DMS 273 (cell line): ENCODE results near the gene SPEM3.

Experiments
- DNase-seq: peaks from one replicate; lab custom pipeline; 2025; ENCODE audit not compliant: unreplicated experiment; lab: John Stamatoyannopoulos, UW

The SPEM3 gene

DNA sequence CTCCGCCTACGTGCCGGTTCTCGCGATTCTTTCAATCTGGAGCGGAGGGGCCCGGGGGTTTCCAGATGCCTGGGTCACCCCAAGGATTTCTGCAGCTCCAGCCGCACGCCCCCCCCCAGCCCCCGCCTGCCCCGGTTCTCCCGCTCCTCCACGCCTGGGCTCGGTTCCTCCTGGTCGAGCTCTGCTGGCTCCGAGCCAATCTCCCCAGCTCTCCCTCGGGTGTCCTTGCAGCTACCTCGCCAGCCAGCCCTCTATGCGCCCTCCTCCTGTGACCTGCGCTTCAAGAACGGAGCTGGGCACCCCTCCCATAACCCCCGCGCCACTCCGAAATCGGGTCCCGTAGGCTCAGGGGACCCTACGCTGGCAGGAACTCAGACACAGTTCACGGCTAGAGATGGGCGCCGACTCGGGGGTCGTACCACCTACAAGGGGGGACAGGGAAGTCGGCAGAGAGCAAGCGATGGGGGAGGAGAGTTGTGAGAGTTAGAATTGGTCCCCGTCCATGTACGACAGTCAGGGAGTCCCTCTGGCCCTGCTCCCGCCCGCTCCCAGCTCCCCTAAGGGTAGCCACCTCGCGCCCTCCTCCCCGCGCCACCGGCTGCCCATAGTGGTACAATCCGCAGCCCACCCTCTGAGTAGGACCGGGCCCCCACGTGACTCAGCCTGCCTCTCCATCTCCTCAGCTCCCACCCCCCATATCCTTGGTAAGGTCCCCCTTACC lies 11.6 kb downstream of the SPEM3 start:
- DNase-seq = peak; percentile 78

DNA sequence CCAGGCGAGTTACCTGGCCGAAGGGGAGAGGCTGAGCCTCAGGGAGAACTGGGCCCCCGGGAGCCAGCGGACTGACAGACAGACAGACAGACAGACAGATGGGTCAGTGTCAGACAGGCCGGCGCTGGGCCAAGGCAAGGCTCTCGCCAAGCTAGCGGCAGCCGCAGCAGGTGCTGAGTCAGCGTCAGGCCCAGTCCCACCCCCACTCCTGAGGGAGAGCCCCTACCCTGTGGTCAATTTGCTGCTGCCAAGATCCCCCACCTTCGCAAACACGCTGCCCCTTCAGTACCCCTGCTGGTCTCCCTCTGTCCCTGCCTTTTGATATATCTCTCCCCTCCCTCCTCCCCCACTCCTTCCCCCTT lies 12.2 kb downstream of the SPEM3 start:
- peak; percentile 78 for DNase-seq

DNA sequence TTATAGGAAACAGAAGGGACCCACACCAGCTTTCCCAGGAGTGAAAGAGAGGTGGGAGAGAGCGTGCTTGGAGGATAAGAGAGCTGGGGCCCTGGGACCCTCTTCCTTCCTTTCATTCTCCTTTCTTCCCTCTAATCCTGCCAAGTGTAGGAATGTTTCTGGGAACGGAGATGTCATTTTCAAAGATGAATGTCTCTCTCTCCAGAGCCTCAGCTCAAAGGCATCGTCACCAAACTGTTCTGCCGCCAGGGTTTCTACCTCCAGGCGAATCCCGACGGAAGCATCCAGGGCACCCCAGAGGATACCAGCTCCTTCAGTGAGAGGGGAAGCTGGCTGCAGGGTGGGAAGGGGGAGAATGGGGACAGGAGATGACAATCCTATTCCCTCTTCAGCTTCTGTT lies 12.6 kb downstream of the SPEM3 start:
- DNase-seq = peak; percentile 47

DNA sequence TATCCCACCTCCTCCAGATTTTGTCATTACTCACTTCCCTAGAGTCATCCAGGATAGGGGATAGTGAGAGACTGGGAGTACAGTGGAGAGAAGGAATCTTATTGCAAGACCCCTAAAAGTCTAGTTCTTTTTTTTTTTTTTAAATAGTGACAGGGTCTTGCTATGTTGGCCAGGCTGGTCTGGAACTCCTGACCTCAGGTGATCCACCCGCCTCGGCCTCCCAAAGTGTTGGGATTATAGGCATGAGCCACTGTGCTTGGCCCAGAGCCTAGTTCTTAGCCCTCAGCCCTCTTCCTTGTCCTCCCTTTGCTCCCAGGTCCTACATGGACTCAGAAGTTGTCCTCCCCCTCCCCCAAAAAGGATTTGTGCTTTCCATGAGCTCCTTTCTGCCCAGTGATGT lies 13.5 kb downstream of the SPEM3 start:
- DNase-seq = no peak

DNA sequence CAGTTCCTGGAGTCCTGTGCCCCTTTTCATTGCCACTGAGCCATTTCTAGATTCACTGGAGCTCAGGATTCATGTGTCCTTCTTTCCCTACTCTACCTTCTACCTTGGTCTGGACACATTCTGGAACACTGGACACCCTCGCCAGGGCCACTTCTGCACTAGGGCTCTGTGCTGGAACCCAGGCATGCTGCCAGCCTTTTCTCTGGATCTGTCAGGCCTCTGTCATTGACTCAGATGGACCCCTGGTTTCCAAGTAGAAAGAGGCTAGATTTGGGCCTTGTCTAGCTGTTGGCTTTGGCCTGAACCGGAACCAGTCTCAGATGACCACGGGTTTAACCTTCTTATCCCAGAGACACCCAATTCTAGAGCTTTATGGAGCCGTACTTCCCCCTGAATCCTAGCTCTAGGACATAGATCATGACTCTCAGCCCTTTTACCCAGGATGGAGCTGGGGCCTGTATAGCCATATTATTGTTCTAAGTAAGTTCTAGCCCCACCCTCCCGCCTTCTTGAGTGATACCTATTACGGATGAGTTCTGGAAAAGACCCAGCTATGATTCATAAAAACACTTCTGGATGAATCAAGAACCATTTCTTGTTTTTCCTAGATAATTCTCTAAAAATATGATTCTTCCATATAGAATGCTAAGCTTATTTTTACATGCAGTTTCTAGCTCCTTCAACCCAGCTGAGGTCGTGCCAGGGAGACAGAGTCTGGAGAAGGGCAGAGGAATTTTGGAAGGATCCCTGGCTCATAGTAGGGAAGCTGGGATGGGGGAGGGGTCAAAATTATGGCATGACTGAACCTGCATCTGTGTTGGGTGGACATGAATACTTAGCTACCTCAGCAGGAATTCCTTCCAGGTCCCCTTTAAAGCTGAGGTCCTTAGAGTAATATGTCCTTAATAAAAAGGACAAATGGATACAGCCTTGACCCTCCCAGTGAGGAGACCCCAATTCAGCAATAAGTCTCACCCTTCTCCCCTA lies 15.1 kb downstream of the SPEM3 start:
- DNase-seq = no peak

DNA sequence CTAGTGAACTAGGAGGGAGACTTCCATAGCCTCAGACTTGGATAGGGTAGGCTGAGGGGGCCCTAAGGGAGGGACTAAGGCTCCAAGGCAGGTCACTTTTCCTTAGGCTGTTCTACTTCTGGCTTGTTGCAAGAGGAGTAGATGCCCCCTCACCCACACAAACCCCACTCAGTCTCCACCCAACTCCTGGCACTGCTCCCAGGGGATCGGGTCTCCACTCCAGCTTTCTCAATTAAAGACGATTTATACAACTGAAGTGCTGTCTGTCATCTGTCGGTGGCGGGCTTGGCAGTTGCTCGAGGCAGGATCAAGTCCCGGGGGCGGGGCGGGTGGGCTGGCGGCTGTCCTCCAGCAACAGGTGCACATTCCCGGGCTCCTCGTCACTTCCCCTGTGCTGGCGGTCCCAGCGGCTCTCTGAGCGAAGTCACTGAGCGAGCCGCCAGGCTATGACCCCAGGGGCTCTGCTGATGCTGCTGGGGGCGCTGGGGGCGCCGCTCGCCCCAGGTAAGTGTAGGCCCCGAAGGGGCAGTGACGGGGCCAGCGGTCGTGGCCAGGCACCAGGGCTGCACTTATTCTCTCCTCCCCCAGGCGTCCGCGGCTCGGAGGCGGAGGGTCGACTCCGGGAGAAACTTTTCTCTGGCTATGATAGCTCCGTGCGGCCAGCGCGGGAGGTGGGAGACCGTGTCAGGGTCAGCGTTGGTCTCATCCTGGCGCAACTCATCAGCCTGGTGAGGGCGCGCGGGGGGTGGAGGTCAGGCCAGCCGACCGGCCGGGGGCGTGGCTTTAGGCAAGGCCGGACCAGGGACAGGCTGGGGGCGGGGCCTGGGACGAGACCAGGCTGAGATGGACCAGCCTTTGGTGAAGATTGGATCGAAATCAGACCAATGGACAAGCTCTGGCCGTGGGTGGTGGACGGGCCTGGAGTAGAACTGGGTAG lies 16.3 kb downstream of the SPEM3 start, which contains the start of gene CHRNB1:
Gene CHRNB1 (plus strand): TSS at position 380 of the 937 bp plus-strand sequence. CDS start 67 bp downstream, at position 447.
- peak; percentile 49 for DNase-seq

DNA sequence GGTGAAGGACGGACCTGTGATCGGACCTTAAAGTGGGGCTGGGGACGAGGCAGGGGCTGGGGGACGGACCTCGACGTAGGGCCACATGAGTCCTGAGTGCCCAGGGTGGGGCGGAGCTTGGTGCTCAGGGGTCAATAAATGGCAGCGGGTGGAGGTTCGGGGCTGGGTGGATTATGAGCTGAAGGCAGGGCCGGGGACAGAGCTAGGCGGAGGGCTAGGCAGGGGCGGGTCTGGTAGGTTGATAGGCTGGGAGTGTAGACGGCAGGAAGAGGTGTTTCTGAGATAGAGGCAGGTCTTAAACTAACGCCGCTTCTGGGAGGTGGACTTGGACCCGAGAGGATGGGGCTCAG lies 16.9 kb downstream of the SPEM3 start:
- no peak for DNase-seq

DNA sequence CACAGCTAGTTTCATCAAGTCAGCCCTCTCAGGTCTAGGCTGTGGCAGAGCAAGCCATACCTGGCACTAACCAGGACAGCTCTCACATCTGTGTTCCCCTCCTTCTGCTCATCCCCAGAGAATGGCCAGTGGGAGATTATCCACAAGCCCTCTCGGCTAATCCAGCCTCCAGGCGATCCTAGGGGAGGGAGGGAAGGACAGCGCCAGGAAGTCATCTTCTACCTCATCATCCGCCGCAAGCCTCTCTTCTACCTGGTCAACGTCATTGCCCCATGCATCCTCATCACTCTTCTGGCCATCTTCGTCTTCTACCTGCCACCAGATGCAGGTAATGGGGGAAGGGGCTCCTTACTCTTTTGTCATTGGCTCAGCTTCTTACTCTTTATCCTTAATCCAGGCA lies 19.8 kb downstream of the SPEM3 start:
- DNase-seq = no peak

DNA sequence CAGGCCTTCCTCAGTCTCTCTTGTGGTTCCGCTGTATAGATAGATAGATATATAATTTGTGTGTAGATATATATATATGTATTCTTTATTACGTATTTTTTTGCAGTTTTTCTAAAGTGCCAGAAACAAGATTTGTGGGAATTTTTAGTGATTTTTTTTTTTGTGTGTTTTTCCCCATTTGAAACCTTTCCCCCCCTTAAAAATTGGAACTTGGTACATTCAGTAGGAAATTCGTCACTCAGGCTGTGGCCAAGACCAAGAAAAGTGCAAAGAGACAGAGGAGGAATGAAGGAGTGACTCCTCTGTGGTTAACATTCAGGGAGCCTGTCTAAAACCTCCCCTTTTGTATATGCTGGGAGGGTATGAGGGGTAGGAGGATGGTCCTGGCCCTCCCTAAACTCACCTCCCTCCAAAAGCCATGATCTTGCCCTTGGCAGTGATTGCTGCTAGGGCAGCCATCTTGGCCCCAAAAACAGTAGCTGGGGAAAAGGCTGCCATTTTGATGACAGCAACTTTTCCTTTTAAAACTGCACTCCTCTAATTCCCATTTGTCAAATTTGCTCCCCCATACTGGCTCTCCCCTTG lies 31.4 kb downstream of the SPEM3 start:
- no peak for DNase-seq

DNA sequence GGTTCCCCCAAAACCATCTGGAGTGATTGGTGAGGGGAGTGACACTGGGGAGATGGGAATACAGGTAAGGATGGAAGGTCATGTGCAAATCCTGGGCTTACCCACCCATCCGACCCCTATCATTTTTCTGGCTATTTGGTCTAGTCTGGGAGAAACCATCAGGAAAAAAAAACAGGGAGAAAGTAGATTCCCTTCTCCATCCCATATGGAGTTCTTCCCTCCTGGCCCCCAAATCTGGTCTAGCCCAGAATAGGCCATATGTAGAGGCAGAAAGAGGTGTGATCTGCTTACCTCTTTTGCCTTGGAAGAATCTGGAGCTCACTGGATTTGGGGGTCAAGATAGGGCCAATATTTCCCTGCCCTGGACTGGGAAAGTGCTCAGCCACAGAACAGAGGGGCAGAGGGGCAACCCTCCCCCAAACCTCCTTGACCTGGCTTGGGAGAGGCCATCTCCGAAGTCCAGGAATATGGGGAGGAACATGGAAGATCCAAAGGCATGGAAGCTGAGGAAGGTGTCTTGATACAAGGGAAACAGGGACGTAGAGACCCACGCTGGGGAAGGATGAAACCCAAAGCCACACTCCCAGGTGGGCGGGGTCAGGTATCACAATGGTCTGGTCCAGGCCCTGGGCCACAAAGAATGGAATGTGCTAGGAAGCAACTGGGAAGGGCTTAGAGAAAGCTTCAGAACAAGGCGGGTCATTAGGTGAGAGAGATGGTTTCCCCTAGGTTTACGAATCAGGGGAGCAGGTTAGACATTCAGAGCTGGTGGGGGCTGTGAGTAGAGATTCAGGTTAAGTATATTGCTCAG lies 32.4 kb downstream of the SPEM3 start:
- DNase-seq = no peak

DNA sequence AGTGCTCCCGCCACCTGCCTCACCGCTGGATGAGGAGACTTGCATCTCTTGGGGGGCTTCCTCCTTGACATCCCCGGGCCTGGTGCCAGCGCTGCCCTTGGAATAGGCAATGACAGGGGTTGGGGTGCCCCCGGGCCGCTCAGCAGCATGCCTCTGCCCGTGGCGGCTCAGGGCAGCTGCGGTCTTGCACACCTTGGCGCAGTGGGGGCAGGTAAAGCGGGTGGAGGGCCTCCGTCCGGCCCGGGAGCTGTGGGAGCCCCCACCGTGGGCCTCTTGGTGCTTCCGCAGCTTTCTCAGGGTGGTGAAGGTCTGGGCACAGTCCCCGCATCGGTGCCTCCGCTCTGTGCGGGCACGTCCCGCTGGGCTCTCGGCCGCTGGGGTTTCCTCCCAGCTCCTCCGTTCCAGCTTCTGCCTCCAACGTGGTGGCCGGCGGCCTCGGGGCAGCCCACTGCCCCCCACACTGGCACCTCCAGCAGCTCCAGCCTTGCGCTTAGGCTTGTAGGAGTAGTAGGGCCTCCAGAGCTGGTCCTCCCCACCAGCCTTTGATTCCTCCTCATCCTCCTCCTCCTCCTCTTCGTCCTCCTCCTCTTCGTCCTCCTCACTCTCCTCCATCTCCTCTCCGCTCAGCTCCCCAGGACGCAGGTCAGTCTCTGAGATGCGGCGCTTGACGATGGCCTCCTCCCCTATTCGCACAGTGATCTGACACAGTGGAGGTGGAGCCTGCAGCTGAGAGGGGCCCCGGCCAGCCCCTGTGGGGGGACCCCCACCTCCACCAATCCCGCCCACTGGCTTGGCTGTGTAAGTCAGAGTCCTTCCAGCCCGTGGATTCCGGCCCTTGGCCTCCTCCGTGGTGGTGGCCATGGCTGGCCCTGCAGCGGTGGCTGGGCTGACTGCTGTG lies 34.1 kb downstream of the SPEM3 start:
- DNase-seq = no peak

DNA sequence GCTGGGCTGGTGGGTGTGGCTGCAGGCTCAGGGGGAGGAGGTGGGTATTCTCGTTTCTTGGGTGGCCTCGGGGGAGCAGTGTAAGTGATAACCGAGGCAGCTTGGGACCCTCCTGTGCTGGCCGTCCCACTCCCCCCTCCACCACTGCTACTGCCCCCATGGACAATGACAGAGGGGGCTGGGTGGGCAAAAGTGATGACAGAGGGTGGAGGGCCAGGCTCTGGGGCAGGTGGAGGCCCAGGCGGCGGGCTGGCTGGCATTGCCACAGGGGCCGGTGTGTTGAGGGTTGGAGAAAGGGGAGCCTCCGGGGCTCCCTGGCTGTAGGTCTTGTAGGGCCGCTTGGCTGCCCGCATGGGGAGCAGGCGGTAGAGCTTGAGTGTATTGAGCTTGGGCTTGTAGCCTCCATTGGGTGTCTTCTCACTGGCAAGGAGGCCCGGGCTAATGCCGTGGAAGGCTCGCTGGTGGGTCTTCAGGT lies 34.8 kb downstream of the SPEM3 start:
- DNase-seq = no peak

DNA sequence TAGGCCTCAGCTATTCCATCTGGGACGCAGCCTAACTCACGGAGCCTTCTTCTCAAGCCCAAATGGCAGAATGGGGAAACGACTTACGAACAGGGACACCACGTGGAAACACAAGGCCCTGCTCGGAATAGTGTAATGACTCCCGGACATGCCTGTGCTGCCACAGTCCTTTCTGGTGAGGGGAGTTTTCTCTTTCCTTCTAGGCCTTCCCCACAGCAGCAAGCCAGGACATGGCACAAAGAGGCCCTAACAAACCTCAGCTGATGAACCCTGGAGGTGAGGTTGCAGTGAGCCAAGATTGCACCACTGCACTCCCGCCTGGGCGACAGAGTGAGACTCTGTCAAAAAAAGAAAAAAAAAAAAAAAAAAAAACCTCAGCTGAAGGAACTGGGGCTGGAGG lies 35.4 kb downstream of the SPEM3 start:
- DNase-seq = no peak

DNA sequence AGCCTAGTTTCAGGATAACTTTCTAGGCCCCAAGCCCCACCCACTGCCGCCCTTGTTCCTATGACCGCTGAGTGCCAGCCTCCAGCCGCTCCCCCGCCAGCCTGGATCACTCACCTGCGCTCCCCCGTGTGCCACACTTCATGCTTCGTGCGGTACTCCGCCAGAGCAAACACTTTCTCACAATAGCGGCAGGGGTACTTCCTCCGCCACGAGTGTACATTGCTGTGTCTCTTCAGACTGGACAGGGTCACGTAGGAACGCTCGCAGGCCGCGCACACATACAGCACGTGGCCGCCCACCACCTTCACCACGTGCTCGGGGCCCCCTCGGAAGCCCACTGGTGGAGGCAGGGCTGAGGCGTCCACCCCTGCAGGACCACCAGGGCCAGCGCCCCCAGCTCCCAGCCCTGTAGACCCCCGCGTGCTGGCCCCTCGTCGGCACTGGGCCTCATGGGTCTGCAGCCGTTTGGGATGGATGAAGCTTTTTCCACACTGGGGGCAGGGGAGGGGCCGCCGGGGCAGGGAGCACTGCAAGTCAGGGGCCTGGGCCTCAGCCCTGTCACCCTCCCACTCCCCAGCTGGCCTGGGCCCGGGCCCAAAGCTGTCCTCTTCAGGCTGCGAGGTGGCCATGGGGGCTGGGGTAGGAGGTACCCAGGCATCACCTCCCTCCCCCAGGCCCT lies 37.1 kb downstream of the SPEM3 start:
- DNase-seq = no peak

DNA sequence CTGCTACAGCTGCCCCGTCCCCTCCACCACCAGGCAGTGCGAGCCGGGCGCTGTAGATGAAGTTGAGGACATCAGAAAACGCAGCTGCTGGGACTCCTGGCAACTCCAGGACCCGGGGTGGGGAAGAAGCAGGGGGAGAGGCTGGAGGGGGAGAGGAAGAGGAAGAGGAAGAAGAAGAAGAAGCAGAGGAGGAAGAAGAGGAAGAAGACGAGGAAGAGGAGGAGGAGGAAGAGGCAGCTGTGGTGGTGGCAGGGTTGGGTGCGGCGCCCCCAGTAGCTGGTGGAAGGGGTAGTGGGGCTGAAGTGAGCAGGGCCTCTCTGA lies 37.6 kb downstream of the SPEM3 start:
- no peak for DNase-seq

DNA sequence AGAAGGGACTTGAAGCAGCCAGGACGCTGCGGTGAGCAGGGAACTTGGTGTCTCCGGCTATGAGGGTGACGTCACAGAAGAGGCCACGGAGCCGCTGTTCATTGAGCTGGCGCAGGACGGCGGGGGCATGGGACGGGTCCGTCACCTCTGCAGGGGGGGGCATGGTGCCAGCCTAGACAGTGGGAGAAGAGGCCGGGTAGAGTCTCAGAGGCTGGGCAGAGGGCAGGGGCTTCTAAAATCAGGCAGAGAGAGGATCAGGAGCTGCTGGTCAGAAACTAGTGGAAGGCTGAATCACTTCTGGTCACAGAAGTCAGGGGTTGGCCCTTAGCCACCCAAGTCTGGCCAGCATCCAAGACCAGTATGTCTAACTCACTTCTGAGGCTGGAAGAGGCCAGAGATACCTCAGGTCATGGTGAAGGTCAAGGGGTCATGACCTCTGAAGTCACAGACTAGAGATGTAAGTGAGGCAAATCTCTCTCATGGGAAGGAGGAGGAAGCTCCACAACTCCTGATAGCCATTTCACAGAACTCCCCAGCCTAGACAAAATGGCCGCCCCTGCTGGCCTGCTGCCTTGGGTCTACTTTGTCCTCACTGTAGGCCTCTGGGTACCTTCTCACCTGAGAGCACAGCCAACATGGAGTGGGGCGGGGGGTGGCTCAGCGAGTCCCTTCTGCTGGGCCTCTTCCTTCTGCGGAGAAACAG lies 38.1 kb downstream of the SPEM3 start:
- DNase-seq = peak; percentile 35

DNA sequence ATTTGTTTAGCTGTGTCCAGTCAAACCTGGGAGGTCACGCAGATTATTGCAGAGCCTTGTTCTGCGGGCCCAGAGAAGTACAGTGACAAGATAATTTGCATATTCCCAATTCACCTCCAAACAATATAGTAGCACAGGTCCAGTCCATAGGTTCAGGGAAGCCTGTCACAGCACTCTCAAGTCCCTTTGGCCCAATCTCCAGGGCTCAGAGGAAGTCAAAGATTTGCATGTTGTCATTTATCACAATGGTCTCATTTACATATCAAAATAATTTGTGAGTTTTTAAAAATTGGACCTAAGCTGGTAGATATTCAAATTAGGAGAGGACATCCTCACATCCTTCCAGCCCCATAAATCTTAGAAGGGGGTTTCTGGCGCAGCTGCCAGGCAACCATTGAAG lies 38.8 kb downstream of the SPEM3 start:
- no peak for DNase-seq

DNA sequence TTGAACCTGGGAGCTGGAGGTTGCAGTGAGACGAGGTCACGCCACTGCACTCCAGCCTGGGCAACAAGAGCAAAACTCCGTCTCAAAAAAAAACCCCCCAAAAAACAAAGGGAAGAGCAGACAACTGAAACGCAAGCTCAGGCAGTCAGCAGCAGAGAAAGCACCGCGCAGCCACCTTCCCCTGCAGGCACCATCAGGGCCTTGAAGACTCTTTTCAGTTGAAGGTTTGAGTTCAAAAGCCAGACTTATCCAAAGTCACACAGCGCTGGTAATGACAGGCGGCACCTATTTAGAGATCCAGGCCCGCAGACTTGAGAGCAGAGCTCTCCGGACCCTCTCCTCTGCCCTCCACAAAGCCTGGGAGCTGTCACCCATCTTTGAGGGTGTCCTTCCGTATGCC lies 39.6 kb downstream of the SPEM3 start:
- no peak for DNase-seq
